NCI-H1930 (cell line): ENCODE data around the gene RILPL1.
"Not testable (repeated sequence)": the region's sequence is repeated elsewhere in the genome, so short reads cannot be mapped to it uniquely, and the experiment has no call there.

Experiments
- DNase-seq, 2 experiments: peaks; one replicate each; lab custom pipeline; 2025; lab: John Stamatoyannopoulos, UW

RILPL1 gene

DNA sequence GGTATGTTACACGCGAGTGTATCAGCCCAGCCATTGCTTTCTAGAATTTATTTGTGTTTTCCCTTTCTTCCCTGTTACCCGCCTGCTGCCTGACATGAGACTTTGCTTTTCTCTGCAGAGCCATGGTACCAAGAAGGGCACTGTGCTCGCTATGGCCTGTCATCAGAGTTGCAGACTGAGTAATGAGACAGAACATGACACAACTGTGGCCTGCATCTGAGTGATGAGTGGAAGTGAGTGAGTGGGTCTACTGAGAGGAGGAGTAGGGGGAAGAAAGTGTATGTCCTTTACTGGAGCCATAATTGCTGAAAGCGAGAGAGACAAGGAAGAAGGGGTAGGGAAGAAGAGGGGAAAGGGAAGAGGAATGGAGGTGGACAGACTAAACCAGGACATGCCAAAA, 2.9 kb downstream of the RILPL1 start:
- DNase-seq = no peak

DNA sequence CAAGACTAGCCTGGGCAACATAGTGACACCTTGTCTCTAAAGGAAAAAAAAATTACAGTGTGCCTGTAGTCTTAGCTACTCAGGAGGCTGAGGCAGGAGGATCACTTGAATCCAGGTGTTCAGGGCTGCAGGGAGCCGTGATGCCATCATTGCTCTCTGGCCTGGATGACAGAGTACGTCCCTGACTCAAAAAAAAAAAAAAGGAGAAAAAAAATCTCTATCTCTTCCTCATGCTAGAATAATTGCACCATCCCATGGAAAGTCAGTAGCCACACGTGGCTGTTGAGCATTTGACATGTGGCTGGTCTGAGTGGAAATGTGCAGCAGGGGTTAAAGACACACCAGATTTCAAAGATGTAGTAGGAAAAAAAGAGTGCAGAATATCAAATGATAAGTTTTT, 3.8 kb downstream of the RILPL1 start:
- DNase-seq = no peak

DNA sequence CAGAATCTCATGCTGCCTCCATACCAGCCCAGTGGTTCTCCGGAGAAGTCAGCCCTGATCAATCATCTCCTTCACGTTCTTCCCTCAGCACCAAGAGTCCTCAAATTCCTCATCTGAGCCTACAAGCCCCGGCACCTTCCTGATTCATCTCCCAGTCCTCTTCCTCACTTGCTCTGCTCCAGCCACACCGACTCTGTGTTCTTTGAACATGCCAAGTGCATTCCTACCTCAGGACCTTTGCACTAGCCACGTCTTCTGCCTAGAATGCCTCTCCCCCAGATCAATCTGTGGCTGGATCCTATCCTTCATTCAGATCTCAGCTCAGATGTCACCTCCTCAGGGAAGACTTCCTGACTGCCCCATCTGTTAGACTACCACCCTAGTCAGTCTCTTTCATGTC, 4.7 kb downstream of the RILPL1 start:
- no peak for DNase-seq

DNA sequence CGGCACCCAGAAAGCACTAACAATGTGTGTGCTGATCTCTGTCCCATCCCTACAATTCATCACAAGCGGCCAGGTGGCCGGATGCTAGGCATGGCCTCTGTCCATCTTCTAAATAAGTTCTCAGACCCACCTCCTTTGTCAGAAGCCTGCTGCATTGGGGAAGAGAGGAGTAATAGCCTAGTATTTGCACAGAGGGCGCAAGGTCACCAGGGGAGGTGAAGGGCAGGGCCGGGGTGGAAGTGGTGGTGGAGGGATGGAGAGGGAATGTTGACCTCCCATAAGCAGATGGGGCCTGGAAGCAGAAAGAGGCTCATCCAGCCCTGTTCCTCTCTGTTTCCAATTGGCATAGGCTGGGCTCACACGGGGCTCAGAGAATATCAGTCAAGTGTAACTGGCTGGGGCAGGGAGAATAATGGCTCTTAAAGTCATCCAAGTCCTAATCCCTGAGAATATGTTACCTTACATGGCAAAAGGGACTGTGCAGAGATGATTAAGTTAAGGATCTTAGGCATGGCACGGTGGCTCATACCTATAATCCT, 6.9 kb downstream of the RILPL1 start:
- no peak for DNase-seq

DNA sequence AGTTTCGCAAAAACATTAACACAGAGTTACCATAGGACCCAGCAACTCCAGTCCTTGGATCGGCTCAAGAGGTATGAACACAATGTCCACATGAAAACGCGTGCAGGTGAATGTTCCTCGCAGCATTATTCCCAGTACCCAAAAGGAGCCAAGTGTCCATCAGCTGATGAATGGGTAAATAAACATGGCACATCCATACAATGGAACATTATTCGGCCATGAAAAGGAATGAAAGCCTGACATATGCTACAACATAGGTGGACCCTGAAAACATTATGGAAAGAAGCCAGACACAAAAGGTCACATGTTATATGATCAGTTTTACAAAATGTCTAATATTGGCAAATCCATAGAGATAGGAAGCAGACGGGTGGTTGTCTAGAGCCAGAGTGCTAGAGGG, 9.1 kb downstream of the RILPL1 start:
- no peak for DNase-seq

DNA sequence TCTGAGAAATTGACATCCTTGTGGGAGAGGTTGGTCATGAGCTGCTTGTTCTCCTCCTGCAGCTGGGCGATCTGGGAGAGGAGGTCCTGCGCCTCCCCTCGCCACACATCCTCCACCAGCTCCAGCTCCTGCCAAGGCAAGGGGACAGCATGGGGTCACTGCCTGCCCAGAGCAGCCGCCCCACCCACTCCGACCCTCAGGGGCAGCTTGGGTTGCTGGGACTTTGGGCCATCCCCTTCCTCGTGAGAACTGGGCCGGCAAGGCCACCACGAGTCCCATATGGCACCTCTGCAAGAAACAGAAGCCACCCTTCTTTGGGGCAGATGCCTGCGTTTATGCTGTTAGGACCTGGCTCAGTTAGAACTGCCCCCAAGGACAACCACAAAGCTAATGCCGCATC, 10.0 kb downstream of the RILPL1 start:
- no peak for DNase-seq

DNA sequence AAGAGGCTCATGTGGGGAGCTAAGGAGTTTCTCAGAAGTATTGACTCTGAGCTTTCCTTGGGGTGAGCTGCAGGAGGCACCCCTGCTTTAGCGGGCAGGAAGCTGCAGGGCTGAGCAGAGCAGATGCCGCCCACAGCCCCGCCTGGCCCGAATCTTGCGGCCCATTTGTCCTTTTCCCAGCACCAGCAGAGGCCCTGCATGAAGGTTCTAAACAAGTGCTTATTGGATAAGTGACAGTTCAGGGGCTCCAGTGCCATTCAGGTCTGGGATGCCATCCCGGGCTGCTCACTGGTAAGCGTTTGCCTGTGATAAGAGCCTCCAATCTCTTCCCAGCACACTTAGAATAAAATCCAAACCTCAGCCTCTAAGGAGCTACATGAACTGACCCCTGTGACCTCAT, 11.4 kb downstream of the RILPL1 start:
- DNase-seq = no peak

DNA sequence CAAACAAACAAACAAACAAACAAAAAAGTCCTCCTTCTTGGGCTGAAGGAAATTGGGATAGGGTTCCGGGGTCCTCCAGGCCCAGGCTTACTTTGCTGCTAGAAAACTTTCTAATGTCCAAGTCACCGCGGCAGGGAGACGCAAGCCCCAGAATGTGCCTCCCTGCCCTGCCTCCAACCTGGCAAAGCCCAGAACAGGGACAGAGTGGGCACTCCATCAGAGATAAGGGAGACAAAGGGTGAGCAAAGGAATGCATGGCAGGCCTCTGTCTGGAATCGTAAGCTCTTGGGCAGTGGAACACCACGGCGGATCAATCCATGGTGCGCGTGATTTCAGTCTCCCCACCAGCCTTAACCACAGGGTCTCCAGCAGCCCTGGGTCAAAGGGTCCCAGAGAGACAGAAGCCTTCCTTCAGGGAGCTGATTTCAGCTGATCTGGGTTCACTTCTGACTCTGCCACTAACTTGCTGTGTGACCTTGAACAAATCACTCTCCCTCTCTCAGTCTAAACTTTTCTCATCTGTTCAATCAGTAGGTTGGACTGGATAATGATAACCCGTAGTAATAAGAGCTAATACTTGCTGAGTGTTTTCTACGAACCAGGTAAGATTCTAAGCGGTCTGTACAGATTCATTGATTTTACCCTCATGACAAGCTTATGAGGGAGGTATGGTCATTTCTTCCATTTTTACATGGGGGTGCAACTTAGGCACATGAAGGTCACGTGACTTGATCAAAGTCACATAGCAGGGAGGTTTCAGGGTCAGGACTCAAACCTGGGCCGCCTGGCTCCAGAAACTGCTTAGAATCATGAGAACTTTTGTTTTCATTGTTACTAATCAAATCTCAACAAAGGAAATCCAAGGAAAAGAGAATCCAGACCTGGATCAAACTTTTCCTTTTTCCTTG, 12.7 kb downstream of the RILPL1 start:
- no peak for DNase-seq

DNA sequence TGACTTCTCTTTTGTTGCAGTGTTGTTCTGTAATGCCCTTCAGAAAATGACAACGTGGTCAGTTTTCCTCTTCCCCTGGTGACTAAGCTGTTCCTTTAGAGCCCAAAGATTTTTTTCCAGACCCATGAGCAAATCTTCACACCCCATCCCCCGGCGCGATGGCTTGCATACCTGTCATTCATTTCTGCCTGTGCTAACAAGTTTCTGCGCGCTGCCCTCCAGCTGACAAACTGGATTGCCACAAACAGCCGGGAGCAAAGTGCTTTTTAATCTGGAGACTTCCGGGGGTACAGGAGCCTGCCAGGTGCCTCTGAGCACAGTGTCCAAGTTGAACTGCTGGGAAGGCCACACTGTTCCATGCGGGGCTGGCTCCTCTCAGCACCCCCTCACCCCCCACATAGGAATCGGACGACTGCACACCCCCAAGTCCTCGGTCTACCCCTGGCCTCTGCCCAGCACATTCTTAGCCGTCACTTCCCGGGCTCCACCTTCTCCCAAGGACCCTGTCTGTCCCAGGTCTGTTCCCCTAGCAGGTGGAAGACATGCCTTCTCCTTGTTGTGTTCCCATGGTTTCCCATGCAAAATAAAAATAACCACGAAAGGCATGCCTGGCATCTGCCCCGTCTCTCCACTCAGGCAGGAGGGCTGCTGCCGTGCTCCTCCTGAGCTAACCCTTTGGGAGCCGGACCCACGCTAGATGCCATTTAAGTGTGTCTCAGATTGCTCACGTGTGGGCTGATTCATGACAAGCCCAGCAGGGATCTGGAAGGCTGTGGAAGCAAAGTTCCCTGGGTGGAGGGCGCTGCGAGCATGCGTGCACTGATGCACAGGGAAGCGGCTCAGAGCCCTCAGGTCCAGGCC, 14.1 kb downstream of the RILPL1 start:
- DNase-seq = no peak

DNA sequence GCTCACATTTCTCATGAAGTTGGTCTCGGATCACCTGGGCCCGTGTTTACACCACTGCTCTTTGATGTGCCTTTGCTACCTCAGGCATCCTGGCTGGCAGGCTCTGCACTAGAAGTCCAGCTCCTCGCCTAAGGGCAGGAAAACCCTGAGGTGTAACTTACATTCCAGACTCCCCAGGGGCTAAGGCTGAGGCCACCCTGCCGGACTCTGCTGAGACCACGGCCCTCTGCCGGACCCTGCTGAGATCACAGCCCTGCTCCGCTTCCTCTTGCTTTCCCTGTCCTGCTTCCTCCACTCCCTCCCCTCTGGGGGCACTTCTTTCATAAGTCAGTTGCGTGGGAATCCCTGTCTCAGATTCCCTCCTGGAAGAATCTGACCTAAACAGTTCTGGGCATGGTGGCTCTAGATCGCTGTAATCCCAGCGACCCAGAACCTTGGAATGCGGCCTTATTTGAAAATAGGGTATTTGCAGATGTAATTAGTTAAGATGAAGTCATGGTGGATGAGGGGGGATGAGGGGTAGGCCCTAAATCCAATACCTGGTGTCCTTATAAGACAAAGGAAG, 17.2 kb downstream of the RILPL1 start:
- DNase-seq = no peak

DNA sequence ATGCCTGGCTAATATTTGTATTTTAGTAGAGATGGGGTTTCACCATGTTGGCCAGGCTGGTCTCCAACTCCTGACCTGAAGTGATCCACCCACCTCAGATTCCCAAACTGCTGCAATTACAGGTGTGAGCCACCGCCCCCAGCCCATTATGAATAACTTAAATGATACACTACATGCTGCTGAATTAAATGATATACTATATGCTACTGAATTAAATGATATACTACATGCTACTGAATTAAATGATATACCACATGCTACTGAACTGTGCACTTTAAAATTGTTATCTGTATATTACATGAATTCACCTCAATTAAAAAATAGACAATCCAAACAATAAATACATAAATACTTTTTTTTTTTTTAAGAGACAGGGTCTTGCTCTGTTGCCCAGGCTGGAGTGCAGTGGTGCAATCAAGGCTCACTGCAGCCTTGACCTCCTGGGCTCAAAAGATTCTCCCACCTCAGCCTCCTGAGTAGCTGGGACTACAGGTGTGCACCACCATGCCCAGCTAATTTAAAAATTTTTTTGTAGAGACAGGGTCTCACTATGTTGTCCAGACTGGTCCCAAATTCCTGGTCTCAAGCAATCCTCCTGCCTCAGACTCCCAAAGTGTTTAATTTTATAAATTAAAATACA, 18.8 kb downstream of the RILPL1 start:
- not testable (repeated sequence) for DNase-seq

DNA sequence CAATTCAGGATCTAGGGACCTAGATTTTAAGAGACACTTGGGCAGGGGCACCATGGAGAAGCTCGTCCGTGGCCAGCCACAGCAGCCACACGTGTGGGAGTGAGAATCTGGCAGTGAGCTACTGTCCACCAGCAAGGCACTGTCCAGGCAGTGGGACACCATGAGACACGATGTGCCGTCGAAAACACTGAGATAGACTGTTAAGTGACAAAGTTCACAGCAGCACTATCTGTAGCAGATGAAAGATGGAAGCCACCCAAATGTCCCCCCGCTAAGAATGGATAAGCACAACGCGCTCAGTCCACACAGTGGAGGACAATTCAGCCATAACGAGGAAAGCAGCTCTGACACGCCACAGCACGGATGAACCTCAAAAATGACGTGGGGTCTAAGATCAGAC, 19.7 kb downstream of the RILPL1 start:
- no peak for DNase-seq

DNA sequence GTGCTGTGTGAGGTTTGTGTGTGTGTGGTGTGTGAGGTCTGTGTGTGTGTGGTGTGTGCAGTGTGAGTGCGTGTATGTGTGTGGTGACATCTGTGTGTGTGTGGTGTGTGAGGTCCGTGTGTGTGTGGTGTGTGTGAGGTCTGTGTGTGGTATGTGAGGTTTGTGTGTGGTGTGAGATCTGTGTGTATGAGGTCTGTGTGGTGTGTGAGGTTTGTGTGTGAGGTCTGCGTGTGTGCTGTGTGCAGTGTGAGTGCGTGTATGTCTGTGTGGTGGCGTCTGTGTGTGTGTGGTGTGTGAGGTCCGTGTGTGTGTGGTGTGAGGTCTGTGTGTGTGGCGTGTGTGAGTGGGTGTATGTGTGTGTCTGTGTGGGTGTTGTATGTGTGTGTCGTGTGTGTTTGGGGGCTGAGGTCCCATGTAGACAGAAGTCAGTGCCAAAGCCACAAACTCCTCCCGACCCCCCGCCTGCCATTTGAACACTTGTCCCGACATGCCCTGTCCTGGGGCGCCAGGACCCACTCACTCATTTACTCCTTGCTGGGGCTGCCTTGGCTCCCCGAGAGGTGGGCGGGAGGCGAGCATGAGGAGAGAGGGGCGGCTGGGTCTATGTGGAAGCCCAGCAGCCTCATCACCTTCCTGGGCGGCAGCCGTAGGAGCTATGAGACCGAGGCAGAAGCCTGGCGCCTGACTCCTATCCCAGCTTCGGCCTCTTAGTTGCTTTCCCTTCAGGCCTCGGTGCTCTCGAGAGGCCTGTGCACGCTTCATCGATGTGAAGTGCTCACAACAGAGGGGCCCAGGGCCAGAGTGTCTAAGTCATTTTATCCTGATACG, 20.5 kb downstream of the RILPL1 start:
- no peak for DNase-seq

DNA sequence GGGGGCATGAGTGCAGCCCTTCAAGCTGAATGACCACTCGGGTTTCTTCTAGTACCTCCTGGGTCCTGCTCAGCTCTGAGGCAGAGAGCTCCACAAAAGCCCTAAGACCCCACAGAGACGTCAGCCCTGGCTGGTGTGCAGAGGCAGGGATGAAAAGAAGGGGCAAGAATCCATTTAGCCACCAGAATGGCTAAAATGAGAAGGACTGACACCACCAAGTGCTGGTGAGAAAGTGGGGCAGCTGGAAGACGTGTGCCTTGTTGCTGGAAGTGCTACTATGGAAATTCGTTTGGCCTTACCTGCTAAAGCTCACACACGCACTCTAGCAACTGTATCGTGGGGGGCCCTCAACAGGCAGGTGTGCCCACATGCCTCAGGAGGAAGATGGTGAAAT, 26.7 kb downstream of the RILPL1 start:
- DNase-seq = no peak

DNA sequence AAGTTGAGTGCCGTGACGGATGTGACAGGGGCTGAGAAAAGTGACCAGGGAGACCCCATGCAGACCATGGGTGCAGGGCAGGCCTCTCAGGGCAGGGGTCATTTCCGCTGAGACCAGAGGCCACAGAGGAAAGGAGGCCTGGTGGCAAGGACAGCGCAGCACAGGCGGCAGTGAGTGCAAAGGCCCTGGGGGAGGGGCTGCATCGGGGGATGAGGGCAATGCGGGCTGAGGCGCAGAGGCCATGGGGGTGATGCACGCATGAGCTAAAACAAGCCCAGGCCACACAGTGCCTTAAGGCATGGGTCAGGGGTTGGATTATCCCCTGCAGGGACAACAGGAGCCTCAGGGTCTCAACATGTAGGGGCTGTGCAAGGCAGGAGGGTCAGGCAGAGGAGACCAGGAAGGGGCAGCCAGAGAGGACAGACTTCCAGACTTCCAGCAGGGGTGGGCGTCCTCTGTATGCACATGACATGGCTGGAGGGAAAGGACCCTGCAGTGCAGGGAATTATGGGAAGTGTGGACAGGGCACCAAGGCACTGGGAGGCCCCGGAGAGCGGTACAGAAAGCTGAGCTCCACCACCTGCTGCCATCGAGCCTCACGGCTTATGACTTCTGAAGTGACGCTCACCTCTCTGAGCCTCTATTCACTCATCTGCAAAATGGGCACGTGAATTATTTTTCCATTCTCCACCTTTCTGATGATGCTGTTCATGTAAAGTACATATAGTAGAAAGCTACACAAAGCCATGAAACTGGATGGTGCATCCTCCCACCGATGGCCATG, 27.3 kb downstream of the RILPL1 start:
- DNase-seq = no peak

DNA sequence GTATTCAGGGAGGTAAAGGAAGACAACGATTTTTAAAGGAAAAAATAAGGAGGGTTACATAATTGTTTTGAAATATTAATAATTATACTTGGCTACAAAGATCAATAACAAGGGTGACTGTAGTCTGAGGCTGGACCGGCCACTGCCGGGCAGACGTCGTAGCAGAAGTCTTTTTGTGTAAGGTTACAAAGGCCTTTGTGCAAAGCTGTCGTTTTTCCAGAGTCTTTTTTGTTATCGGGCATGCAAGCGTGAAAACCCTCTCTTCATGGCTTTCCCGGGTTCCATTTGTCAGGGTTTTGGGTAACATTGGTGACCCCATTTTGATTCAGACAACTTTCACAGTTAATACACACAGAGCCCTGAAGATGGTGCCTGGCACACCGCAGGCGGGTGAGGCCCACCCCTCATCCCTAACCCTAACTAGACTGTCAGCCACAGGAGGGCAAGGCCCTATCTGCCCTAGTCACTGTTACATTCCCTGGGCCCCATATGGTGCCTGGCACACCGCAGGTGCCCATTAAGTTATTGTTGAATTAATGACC, 31.3 kb downstream of the RILPL1 start:
- DNase-seq = no peak

DNA sequence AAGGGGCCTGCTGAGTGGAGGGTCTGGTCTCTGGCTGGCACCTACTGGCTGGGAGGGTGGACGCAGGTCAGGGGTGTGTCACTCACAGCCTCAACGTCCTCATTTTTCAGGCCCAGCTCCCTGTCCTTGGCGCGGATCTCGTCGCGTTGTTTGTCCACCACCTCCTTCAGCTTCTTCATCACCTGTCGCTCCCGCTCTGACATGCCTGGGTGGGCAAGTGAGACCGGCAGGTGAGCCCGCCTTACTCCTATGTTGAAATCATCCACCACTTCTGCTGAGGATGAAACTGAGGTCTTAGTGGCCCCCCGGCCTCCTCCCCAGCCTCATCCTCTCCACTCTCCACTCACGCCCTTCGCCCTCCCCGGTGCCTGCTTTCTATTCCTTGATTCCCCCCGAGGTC, 34.2 kb downstream of the RILPL1 start:
- no peak for DNase-seq

DNA sequence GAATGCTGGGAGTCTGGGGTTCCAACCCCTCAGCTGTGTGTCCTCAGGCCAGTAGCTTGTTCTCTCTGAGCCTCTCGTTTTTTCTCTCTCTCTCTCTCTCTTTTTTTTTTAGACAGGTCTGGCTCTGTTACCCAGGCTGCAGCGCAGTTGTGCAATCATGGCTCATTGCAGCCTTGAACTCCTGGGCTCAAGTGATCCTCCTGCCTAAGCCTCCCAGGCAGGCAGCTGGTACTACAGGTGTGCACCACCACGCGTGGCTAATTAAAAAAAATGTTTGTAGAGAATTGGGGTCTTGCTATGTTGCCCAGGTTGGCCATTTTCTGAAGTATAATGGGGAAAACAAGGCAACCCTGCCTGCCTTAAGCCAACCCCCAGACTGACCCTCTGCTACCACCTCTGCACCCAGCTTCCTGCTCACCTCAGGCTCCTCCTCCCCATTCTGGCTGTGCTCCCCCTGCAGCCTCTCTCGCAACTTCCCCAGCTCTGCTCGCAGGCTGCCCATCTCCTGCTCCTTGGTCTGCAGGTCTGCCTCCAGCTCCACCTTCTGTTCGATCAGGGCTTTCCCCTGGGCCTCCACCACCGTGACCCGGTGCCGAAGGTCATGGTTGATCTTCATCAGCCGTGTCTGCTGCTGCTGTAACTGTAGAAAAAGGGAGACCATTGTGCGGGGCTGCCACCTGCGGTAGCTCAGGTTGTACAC, 35.2 kb downstream of the RILPL1 start:
- DNase-seq = no peak

DNA sequence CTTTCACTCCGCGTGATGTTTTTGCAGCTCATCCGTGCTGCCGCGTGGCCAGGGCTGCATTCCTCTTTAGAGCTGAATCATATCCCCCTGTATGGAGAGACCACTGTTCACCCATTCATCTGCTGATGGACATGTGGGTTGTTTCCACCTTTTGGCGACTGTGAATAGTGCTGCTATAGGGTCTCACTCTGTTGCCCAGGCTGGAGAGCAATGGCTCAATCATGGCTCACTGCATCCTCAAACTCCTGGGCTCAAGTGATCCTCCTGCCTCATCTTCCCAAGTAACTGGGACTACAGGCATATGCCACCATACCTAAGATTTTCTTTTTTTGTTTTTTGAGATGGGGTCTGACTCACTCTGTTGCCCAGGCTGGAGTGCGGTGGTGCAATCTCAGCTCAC, 36.5 kb downstream of the RILPL1 start:
- DNase-seq = no peak
